Retinal pigment epithelial cell (primary cell): ENCODE measurements around the gene PTCRA.

Source experiments
- DNase-seq: peaks from one replicate; pipeline ENCODE4 v3.0.0-alpha.2; 2010; ENCODE audit warnings: low read depth
- H3K4me3 ChIP-seq: 2 replicates; pipeline ENCODE4 v1.5.1; 2011; ENCODE audit warnings: mild to moderate bottlenecking, low read length, control low read depth, moderate library complexity
- TF ChIP-seq, protein P1 (sequence below): conservative IDR thresholded peaks from 2 replicates; pipeline ENCODE4 v1.5.1; 2011; ENCODE audit warnings: low read depth, low read length, control low read depth, inconsistent platforms

The PTCRA gene

DNA sequence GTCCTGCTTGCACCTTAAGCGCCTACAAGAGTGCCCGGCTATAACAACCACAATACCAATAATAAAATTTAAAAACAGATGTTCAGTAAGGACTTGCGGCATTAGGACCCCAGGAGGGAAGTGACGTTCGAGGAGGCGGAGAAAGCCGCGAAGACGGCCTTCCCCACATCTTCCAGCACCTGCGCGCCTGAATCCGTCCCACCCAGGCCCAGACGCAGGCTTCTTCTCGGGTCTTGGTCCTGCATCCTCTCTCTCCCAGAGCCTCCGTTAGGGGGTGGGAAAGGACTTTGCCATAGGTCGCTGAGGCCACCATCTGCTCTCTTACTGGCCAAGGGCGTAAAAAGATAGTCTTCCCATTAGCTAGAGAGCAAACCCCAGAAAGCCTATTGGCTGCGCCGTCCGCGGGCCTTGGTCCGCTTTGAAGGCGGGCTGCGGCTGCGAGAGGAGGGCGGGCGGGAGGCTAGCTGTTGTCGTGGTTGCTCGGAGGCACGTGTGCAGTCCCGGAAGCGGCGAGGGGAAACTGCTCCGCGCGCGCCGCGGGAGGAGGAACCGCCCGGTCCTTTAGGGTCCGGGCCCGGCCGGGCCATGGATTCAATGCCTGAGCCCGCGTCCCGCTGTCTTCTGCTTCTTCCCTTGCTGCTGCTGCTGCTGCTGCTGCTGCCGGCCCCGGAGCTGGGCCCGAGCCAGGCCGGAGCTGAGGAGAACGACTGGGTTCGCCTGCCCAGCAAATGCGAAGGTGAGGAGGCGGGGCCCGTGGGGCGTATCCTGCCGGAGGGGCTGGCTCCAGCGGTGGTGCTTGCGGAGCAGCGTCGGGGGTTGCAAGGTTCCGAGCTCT lies 13.3 kb downstream of the PTCRA start, which contains the start of gene CNPY3:
CNPY3 (plus strand) TSS at position 495 of the 835 bp plus-strand sequence; CDS start at position 586, 91 bp downstream.
- DNase-seq = peak; percentile 97
- H3K4me3 ChIP-seq = peak within 1 kb of the TSS; percentile 80
- TF ChIP-seq, protein P1, sequence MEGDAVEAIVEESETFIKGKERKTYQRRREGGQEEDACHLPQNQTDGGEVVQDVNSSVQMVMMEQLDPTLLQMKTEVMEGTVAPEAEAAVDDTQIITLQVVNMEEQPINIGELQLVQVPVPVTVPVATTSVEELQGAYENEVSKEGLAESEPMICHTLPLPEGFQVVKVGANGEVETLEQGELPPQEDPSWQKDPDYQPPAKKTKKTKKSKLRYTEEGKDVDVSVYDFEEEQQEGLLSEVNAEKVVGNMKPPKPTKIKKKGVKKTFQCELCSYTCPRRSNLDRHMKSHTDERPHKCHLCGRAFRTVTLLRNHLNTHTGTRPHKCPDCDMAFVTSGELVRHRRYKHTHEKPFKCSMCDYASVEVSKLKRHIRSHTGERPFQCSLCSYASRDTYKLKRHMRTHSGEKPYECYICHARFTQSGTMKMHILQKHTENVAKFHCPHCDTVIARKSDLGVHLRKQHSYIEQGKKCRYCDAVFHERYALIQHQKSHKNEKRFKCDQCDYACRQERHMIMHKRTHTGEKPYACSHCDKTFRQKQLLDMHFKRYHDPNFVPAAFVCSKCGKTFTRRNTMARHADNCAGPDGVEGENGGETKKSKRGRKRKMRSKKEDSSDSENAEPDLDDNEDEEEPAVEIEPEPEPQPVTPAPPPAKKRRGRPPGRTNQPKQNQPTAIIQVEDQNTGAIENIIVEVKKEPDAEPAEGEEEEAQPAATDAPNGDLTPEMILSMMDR = no peak

DNA sequence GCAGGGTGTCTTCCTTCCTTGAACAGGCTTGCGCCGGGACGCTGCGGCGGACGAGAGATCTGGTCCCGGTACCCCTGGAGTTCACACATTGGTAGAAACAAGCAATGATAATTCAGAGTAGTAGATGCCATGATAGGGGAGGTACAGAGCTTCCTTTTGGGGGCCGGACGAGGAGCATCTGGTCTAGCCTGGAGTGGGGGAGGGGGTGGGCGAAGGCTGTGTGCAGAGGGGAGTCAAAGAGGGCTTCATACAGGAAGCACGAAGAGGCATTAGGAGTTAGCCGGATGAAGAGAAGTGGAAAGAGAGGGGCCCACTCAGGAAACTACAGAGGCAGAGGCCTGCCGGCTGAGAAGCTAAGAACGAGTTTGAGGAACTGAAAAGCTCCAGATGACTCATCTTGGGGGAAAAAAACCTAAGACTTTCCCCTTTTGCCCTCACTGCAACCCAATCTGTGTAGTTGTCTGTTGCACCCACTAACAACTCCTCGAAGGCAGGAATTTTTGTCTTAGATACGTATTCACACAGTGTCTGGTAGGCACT lies 14.0 kb downstream of the PTCRA start:
- DNase-seq = no peak
- TF ChIP-seq, protein P1 = no peak
- H3K4me3 ChIP-seq = peak overlapping the region; percentile 80

DNA sequence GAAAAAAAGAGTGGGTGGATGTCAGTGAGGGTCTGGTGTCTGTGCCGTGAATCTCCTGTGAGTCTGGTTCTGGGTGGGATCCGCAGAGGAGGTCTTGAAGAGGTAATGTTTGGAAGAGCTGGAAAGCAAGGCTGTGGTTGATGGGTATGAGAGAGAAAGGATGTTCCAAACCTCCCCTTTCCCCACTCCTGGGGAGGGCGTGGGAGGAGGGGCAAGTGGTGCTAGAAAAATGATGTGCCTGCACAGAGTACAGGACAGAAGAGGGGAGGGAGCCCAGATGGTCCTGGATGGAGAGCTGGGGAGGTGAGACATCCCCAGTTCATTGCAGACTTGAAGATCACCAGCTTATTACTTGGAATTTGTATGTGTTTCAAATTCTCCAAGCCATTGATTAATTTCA lies 16.6 kb downstream of the PTCRA start:
- H3K4me3 ChIP-seq = no peak overlapping the region
- DNase-seq = no peak
- TF ChIP-seq, protein P1 = no peak

DNA sequence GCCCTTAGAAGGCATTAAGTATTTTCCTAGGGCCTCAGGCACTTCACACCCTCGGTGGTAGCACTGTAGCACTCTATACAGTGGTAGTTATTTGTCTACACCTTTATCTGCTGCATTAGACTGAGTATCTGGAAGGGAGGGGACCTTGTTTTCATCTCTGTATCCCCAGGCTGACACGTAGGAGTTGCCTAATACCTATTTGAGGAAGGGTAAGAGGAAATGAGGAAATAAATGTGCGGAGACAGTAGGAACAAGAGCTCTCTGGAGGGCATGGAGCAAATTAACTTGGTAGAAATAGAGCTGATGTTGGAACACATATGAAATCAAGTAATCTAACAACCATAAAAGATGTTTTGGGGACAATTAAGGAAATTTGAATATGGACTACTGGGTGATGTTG lies 17.4 kb downstream of the PTCRA start:
- H3K4me3 ChIP-seq = no peak overlapping the region
- TF ChIP-seq, protein P1 = no peak
- DNase-seq = no peak

DNA sequence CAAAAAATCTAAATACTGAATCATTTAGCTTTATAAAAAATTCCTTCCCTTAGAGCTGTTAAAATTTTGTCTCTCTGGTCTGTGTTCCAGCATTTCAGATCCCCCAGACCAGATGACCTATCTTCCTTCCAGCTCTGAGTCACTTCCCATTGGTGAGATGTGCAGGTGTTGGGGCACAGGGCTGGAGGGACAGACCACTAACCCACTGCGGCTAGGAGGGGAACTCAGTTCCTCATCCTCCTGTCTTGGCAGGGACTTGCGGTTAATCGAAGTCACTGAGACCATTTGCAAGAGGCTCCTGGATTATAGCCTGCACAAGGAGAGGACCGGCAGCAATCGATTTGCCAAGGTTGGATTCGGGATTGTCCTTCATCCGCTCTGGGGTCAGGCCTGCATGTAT lies 19.5 kb downstream of the PTCRA start:
- DNase-seq = no peak
- TF ChIP-seq, protein P1 = no peak
- no peak overlapping the region for H3K4me3 ChIP-seq

DNA sequence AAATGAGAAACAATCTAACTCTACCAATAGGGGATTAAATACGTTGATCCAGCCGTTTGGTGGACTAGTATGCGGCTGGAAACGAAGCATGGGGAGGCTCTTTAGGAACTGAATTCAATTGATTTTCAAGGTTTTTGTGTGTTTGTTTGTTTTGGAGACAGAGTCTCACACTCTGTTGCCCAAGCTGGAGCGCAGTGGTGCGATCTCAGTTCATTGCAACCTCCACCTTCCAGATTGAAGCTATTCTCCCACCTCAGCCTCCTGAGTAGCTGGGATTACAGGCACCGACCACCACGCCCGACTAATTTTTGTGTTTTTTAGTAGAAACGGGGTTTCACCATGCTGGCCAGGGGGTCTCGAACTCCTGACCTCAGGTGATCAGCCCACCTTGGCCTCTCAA lies 20.5 kb downstream of the PTCRA start:
- TF ChIP-seq, protein P1 = no peak
- no peak overlapping the region for H3K4me3 ChIP-seq
- no peak for DNase-seq
